ENCODE measurements around the gene ATF3. TPM values are rescaled to one million over a fixed set of nuclear protein-coding genes. Genes with fewer than 3 reads are reported as not detected.

Gene ATF3
- total RNA-seq, 1 donor from 2014 or later: 2.9 TPM

Other genes starting within 250 kb of the ATF3 start
- 5.3 and 6.8 TPM in 2 replicates for gene PACC1, start 193.9 kb upstream of the ATF3 start, total RNA-seq
- gene NENF, start 175.8 kb upstream of the ATF3 start, total RNA-seq: 56.2 and 58.7 TPM in 2 replicates
- gene BATF3, start 91.1 kb downstream of the ATF3 start, total RNA-seq: 0.51 and 0.94 TPM in 2 replicates
- 17.5 and 23.8 TPM in 2 replicates for gene NSL1, start 183.0 kb downstream of the ATF3 start, total RNA-seq
- 11.9 and 33.5 TPM in 2 replicates for gene TATDN3, start 183.1 kb downstream of the ATF3 start, total RNA-seq
- gene SPATA45, start 238.9 kb downstream of the ATF3 start, total RNA-seq: not detected in 2 replicates
- gene FLVCR1, start 249.5 kb downstream of the ATF3 start, total RNA-seq: 3.0 TPM in 2 replicates